HG02759 (cell line): Measurements from ENCODE around the gene EIF4A3.
"Not testable (repeated sequence)": the region's sequence is repeated elsewhere in the genome, so short reads cannot be mapped to it uniquely, and the experiment has no call there.

Experiments
- ATAC-seq: cut with Tn5 transposase; IDR thresholded peaks from one replicate; pipeline ENCODE4 v1.9.1; 2021; ENCODE audit warnings: mild to moderate bottlenecking, moderate library complexity; ENCODE audit not compliant: unreplicated experiment

The EIF4A3 gene

GRCh38 chr17:80173126-80173525, 26.2 kb upstream of the EIF4A3 start:
- ATAC-seq: no peak

GRCh38 chr17:80171681-80172080, 24.8 kb upstream of the EIF4A3 start:
- no peak for ATAC-seq

- no peak for ATAC-seq
Observed at GRCh38 chr17:80169784-80170500, 23.0 kb upstream of the EIF4A3 start, which contains the start of gene CARD14. TSS of gene CARD14 (plus strand) at chr17:80170030. CDS start at chr17:80181439, 11,409 bp downstream.

DNA sequence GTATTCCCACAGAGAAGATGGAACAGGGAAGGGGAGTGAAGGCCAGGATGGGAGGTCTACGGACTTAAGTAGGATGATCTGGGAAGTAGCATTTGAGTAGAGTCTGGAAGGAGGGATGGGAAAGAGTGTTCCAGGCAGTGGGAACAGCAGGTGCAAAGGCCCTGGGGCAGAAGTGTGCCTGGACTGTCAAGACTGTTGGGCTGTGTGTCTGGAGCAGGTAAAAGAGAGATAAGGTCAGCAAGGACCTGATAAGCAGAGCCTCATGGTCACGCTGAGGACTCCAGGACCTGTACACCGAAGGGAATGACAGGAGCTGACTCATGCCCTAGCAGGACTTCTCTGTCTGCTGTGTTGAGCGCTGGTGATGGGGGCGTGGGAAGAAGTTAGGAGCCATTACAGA, 22.2 kb upstream of the EIF4A3 start:
- no peak for ATAC-seq

GRCh38 chr17:80168371-80168770, 21.4 kb upstream of the EIF4A3 start:
- ATAC-seq: no peak

DNA sequence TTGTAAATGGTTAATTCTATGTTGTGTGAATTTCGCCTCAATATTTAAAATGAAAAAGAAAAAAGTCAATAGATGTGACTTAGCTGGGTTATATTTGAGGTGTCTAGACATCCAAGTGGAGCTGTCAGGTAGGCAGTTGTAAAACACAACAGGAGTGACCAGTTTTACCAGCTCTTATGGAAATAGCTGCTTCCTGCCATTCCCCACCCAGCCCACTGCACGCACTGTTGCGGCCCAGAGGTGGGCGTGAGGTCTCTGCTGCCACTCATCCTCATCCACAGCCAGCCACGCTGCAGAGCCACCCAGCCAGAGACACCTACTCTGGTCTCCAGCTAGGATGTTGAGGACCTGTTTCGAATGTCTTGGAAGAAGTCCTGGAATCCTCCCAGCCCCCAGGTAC, 19.5 kb upstream of the EIF4A3 start:
- ATAC-seq: no peak

DNA sequence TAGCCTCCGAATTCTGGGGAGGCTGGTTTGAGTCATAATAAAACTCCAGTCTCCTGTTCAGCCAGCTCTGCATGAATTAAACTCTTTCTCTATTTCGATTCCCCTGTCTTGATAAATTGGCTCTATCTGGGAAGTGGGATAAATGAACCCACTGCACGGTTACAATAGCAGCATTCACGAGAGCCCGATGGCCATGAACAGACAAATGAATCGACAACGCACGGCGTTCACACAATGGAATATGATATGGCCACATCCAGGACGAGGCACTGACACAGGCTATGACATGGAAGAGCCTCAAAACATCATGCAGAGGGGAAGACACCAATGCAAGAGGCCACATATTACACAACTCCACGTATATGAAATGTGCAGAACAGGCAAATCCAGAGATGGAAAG, 17.3 kb upstream of the EIF4A3 start:
- ATAC-seq: no peak

DNA sequence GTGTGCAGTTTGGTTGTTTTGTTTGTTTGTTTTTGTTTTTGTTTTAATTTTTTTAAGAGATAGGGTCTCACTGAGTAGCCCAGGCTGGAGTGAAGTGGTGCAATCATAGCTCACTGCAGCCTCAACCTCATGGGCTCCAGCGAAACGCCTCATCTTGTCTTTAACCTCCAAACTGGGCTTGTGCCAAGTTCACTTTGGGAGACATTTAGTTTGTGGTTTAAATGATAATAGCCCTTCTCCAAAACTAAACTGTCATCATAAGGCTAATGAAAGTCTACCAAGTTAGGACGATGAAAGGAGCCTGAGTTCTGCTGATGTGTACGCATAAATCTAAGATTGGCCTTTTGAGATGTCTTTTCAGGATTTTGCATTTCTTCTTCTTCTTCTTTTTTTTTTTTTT, 16.4 kb upstream of the EIF4A3 start:
- no peak for ATAC-seq

DNA sequence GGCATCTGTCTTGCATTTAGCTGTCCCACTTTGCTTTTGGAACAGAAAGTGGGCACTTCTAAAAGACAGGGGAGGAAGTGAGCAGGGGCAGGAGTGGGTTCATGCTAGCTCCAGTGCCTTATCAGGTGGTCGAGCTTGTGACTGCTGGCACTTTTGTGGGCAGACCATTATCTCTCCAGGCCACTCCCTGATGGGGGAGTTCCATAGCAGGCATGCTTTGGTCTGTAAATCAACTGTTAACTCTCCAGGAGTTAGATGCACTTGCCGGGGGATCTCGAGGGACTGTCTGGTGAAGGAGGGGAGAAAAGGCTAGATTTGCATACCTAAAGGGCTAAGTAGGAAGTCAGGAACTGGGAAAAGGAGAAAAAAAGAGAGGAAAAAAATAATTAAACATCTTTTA, 13.6 kb upstream of the EIF4A3 start:
- no peak for ATAC-seq

GRCh38 chr17:80158846-80159245, 11.9 kb upstream of the EIF4A3 start:
- ATAC-seq: no peak

DNA sequence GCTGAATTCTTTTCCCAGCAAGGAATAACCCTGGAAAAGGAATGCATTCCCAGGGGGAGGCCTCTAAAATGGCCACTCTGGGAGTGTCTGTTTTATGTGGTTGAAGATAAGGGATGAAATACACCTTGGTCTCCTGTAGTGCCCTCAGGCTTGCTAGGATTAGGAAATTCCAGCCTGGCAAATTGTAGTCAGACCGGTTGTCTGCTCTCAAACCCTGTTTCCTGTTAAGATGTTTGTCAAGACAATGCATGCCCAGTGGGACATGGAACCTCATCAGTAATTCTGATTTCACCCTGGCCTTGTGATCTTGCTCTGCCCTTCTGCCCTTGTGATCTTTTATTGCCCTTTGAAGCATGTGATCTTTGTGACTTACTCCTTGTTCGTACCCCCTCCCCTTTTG, 8.7 kb upstream of the EIF4A3 start:
- ATAC-seq: not testable (repeated sequence)

- no peak for ATAC-seq
Observed at GRCh38 chr17:80154166-80154565, 7.2 kb upstream of the EIF4A3 start.

DNA sequence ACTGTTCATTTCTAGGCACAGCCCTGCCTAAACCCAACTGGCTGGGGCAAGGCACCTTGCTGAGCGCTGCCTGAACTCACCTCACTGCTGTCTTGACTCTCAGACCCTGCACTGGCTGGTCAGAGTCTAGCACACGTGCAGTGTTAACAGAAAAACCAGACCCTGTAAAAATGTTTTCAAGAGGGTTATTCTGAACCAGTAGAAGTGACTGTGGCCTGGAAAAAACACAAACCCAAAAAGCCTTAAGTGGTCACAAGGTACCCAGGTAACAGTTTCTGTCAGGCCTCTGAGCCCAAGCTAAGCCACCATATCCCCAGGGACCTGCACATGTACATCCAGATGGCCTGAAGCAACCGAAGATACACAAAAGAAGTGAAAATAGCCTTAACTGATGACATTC, 6.1 kb upstream of the EIF4A3 start:
- ATAC-seq: peak; percentile 69

- no peak for ATAC-seq
Observed at GRCh38 chr17:80152081-80152702, 5.3 kb upstream of the EIF4A3 start.

DNA sequence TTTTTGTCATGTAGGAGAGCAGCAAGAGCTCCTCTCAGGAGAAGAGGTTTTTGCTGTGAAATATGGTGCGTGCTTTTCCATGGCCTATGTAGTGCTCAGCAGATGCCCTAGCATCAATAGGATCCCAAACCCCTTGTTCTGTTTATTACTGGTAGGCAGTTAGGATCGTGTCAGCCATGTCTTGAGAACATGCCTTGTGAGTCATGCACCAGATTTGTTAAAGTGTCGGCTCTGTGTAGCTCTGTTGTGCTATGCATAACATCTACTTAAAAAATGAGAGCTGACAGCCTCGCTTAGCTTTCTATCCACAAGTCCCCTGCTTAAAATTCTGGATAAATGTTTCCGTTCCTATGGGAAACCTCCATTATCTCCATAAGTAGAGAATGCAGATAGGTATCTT, 4.4 kb upstream of the EIF4A3 start:
- no peak for ATAC-seq

- peak; percentile 22 for ATAC-seq
Observed at GRCh38 chr17:80146121-80147034, 550 bp downstream of the EIF4A3 start.

GRCh38 chr17:80145076-80146075, 1.6 kb downstream of the EIF4A3 start:
- ATAC-seq: no peak

- no peak for ATAC-seq
Observed at GRCh38 chr17:80142929-80143328, 4.0 kb downstream of the EIF4A3 start.

- ATAC-seq: no peak
Observed at GRCh38 chr17:80141463-80142165, 5.3 kb downstream of the EIF4A3 start.
